ENCODE data around the gene PRR33. TPM values are rescaled to one million over a fixed set of nuclear protein-coding genes. Genes with fewer than 3 reads are reported as not detected.

The PRR33 gene
- total and polyA plus RNA-seq, 12 donors = 0.09 to 6.5 (median 3.5) TPM

DNA sequence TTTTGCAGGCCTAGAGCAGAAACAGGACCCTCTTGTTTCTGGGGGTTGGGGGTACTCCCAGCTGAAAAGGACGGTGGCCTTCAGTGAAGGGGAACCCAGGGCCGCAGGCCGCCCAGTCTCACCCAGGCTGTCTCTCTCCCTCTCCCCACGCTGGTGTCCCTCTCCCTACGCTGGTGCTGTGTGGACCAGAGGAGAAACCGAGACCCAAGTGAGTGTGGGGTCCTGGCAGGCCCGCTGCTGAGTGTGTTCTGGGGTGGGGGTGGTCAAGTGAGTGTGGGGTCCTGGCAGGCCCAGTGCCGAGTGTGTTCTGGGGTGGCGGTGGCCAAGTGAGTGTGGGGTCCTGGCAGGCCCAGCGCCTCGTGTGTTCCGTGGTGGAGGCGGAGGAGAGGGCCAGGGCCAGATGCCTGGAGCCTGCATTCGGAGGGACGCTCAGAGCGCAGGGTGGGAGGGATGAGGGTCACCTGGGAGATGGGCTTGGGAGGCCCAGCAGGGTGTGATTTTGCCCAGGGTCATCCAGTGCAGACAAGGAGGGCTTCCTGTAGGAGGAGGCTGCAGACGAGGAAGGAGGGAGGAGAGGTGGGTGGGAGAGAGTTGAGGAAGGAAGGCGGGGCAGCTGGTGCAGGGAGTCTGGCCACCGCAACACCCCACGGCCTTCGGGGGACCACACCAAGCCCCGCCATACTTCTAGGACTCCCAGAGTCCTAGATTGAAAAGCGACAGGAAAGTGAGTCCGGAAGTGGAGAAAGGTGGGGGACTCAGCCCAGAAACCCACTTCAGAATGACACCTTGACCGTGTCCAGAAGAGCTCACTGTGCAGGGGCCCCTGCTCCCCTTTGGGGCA, 38.1 kb upstream of the PRR33 start:
- peak overlapping the region in 6 of 10 donors; percentile 36 to 94 (median 66) for H3K27ac ChIP-seq
- no peak for ATAC-seq
- no peak for DNase-seq
- WGBS, 2 donors = 87 to 88% methylated on average over 25 of the region's 25 CpGs
- H3K36me3 ChIP-seq = no peaks in the 10 kb centered on the region
- intact Hi-C loops (cut with DNase I) = loop anchor here in 1 of 10 donors (2.0 kb wide), 1 partner anchor 17 kb away; no protein-coding TSS in a partner anchor
- H3K4me1 ChIP-seq = peaks cover 5 to 60% (median 33%) of the 10 kb centered on the region in 9 donors
- H3K9me3 ChIP-seq = no peaks in the 10 kb centered on the region
- TF ChIP-seq, protein P1, sequence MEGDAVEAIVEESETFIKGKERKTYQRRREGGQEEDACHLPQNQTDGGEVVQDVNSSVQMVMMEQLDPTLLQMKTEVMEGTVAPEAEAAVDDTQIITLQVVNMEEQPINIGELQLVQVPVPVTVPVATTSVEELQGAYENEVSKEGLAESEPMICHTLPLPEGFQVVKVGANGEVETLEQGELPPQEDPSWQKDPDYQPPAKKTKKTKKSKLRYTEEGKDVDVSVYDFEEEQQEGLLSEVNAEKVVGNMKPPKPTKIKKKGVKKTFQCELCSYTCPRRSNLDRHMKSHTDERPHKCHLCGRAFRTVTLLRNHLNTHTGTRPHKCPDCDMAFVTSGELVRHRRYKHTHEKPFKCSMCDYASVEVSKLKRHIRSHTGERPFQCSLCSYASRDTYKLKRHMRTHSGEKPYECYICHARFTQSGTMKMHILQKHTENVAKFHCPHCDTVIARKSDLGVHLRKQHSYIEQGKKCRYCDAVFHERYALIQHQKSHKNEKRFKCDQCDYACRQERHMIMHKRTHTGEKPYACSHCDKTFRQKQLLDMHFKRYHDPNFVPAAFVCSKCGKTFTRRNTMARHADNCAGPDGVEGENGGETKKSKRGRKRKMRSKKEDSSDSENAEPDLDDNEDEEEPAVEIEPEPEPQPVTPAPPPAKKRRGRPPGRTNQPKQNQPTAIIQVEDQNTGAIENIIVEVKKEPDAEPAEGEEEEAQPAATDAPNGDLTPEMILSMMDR (IDR thresholded peaks at IDR 0.05) = no peak
- H3K27me3 ChIP-seq = no peaks in the 10 kb centered on the region
- H3K4me3 ChIP-seq = no peak overlapping the region

DNA sequence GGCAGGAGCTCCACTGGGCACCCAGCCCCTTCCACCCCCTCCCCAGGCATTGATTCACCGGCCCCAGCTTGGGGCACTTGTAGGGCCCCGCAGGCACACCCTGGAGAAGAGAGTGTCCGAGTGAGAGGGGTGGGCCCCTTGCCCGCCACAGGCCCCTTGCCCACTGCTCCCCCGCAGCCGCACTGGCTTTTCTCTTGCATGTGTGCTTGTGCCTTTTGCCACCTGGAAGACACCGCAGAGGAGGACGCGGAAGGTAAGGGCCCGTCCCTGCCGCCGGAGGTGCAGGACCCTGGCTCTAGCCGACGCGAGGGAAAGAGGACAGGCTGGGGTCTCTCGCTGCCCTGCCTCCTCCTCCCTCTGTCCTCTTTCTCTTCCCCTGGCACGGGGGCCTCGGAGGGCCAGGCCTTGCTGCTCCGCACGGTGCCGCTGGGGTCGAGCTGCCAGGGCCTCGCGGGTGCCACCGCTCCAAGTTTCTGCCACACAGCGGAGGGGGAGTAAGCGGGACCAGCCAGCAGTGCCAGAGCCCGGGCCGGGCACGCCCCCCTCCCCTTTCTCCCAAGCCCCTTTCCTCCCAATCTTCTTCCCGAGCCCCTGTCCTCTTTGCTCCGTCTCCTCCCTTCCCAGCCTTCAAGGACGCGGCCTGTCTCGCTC, 37.3 kb upstream of the PRR33 start:
- Histone ChIP-seq H3K4me3 (no peak overlapping the region), H3K36me3 (no peaks in the 10 kb centered on the region), H3K9me3 (no peaks in the 10 kb centered on the region), H3K27me3 (no peaks in the 10 kb centered on the region), H3K4me1 (peaks cover 5 to 68% (median 39%) of the 10 kb centered on the region in 9 donors), H3K27ac (peak overlapping the region in 3 of 10 donors; percentile 64 to 94 (median 70))
- DNase-seq = no peak
- no peak for ATAC-seq
- WGBS, 2 donors = 93 to 95% methylated on average over 35 of the region's 35 CpGs
- TF ChIP-seq, protein P1 (IDR thresholded peaks at IDR 0.05) = no peak
- intact Hi-C loops (cut with DNase I) = no loop called here

DNA sequence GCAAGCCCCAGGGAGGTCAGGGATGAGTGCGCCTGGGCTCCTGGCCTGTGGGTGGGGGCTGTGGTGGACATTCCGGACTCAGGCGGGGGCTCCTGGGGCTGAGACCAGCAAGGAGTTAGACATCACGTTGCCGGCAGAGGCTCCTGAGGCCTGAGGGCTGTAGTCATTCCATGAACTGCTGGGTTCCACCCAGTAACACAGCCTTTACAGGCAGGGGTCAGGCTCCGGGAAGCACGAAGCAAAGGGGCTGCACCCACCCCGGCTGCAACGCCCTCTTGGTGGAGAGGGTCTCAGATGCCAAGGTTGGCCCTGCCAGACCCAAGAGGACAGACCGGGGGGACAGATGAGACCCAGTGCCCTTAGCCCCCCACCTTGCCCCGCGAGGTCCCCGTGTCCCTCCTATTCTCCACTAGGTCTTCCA, 36.8 kb upstream of the PRR33 start:
- Histone ChIP-seq H3K4me1 (peaks cover 5 to 74% (median 39%) of the 10 kb centered on the region in 9 donors), H3K27me3 (no peaks in the 10 kb centered on the region), H3K4me3 (no peak overlapping the region), H3K9me3 (no peaks in the 10 kb centered on the region), H3K36me3 (no peaks in the 10 kb centered on the region), H3K27ac (peak overlapping the region in 9 of 10 donors; percentile 49 to 94 (median 72))
- intact Hi-C loops (cut with DNase I) = no loop called here
- WGBS, 2 donors = 86 to 87% methylated on average over 13 of the region's 13 CpGs
- TF ChIP-seq, protein P1 (IDR thresholded peaks at IDR 0.05) = no peak
- DNase-seq (no peak), ATAC-seq (no peak)

DNA sequence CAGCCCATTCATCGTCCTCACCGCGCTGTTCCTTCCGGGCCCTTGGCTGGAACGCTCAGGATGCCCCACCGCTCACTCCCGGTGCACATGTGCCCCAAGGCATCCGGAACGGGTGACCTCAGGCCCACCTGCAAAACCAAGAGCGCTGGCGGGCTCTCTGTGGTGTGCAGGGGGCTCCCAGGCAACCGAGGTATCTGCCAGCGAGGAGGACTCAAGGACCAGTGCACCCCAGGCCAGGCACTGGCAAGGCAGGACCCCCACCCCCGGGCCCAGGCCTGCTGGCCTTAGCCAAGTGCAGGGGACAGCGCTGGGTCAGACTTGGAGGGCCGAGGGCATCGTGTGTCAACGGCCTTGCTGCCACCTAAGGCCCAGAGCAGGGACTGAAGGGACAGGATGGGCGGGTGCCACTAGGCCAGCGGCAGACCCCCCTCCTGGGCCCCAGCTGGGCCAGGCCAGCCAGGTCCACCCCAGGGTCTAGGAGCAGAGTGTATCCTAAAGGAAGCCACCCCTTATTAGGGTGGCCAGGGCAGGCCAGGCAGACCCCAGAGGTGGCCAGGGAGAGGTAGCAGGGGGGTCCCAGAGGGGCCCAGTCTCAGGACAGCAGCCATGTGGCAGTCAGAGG, 36.3 kb upstream of the PRR33 start:
- Histone ChIP-seq H3K36me3 (no peaks in the 10 kb centered on the region), H3K4me3 (no peak overlapping the region)
- 62 to 74% methylated on average over 20 of the region's 20 CpGs for WGBS, 2 donors

More for the DNA sequence above, 36.3 kb upstream of the PRR33 start:
- intact Hi-C loops (cut with DNase I) = loop anchor here in 1 of 10 donors (2.0 kb wide), 1 partner anchor 19 kb away; no protein-coding TSS in a partner anchor
- Histone ChIP-seq H3K4me1 (peaks cover 5 to 79% (median 42%) of the 10 kb centered on the region in 9 donors), H3K27ac (peak overlapping the region; percentile 49 to 94 (median 71)), H3K9me3 (no peaks in the 10 kb centered on the region), H3K27me3 (no peaks in the 10 kb centered on the region)
- peak in 5 of 8 donors; percentile 1 to 14 (median 9) for ATAC-seq
- no peak for DNase-seq
- TF ChIP-seq, protein P1 (IDR thresholded peaks at IDR 0.05) = no peak

All from heart right ventricle (tissue), 16 donors.